ENCODE results near the gene CD9. TPM values are rescaled to one million over a fixed set of nuclear protein-coding genes. Genes with fewer than 3 reads are reported as not detected.

CD9 gene
- total RNA-seq, 1 experiment from 2014 or later: 41.8 TPM

DNA sequence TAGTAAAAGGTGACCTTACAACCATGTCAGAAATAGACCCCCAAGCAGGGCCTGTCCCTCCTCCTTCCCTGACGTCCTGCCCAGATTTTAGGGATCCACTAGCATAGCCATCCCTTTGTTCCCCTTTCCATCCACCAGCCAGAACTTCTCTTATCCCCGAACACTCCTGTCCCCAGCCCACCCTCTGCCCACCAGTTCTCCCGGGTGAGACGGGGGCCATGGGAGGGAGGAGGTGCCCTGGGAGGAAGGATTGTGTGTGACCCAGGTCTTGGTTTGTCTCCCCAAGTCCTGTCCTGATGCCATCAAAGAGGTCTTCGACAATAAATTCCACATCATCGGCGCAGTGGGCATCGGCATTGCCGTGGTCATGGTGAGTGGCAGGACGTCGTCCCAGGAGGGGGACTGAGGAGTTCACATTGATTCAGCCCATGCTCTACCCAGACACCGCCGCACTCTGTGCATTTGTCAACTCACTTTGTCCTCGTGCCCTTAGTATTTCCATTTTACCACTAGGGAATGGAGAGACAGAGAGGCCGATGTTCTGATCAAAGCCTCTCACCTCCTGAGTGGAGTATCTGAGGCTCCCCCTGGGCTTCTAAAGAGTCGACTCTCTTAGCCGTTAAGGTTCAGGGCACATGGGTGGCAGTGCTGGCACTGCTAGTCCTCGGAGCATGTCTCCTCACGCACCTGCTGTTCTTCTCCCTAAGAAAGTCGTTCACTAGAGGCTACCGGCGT lies 35.9 kb downstream of the CD9 start:
- DNase-seq (ENCODE audit: low read depth): no peak

GRCh38 chr12:6236641-6236940 lies 36.4 kb downstream of the CD9 start:
- no peak for DNase-seq (ENCODE audit: low read depth)

DNA sequence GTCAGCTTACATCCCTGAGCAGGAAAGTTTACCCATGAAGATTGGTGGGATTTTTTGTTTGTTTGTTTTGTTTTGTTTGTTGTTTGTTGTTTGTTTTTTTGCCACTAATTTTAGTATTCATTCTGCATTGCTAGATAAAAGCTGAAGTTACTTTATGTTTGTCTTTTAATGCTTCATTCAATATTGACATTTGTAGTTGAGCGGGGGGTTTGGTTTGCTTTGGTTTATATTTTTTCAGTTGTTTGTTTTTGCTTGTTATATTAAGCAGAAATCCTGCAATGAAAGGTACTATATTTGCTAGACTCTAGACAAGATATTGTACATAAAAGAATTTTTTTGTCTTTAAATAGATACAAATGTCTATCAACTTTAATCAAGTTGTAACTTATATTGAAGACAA lies 37.6 kb downstream of the CD9 start:
- no peak for DNase-seq (ENCODE audit: low read depth)

GRCh38 chr12:6238875-6239274 lies 38.7 kb downstream of the CD9 start:
- no peak for DNase-seq (ENCODE audit: low read depth)

GRCh38 chr12:6241495-6241894 lies 41.3 kb downstream of the CD9 start:
- no peak for DNase-seq (ENCODE audit: low read depth)

- DNase-seq (ENCODE audit: low read depth): no peak
Measured at GRCh38 chr12:6249580-6249979, 49.4 kb downstream of the CD9 start.

- DNase-seq (ENCODE audit: low read depth): no peak
Measured at GRCh38 chr12:6250343-6250742, 50.1 kb downstream of the CD9 start.

DNA sequence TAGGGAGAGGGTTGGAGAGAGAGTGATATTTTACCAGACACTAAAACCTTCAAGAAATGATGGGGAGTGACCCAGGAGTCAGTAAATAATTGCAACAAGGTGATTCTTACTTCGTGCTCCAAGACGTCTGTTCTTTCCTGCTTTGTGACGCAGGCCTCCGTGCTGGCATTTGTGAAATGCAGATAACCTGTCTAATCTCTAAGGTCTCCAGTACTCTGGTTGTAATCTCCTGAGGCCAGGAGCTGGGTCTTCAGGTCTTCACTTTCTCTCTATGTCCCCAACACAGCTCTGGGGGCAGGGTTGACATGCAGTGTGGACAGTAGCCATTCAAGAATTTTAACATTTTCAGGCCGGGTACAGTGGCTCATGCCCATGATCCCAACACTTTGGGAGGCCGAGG lies 53.1 kb downstream of the CD9 start:
- DNase-seq (ENCODE audit: low read depth): no peak

- DNase-seq (ENCODE audit: low read depth): no peak
Measured at GRCh38 chr12:6254491-6254890, 54.3 kb downstream of the CD9 start.

GRCh38 chr12:6257007-6257406 lies 56.8 kb downstream of the CD9 start:
- no peak for DNase-seq (ENCODE audit: low read depth)

DNA sequence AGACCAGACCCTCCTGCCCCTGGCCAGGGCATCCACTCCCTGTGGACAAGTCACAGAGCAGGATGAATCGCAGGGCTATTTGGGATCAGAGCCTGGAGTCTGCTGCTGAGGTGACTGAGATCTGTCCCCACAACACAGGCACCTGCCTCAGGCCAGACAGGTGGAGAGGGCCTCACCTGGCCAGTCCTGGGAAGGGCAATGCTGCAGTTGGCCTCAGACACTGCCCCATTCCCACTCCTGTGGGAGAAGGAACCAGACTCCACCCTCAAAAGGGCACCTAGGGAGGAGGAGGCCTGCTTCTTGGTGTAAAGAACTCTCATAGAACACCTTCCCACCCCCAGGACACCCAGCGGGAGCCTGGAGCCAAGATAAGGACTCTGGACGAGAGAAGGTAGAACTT lies 62.0 kb downstream of the CD9 start:
- no peak for DNase-seq (ENCODE audit: low read depth)

- no peak for DNase-seq (ENCODE audit: low read depth)
Measured at GRCh38 chr12:6262623-6263022, 62.4 kb downstream of the CD9 start.

DNA sequence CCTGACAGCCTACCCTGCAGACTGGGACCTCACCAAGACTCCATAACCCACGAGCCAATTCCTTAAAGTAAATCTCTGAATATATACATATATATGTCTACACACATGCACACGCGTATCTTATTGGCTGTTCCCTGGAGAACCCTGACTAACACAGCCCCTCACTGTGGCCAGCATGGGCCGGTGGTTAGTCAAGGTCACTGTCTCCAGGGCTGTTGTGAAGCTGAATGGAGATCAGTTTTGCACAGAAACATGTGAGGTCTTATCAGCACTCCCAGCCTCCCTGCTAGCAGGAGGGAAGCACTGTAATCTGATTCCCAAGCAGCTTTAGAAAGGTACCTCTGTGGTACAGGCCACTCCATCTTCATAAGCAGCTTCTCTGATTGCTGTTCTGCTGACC lies 63.7 kb downstream of the CD9 start:
- no peak for DNase-seq (ENCODE audit: low read depth)

GRCh38 chr12:6264402-6265037 lies 64.3 kb downstream of the CD9 start:
- no peak for DNase-seq (ENCODE audit: low read depth)

DNA sequence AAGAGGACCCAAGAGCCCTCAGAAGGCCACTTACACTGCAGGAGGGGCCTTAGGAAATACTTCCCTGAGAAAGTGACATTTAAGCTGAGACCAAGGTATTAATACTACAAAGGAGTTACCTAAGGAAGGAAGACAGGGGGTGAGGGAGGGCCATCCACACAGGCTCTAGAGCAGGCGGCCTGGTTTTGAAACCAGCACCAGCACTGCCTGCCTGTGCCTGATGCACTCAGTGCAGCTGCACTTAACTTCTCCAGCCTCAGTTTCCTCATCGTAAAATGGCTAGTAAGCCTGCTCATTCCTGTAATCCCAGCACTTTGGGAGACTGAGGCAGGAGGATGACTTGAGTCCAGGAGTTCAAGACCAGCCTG lies 64.8 kb downstream of the CD9 start:
- no peak for DNase-seq (ENCODE audit: low read depth)

GRCh38 chr12:6266541-6266966 lies 66.4 kb downstream of the CD9 start:
- no peak for DNase-seq (ENCODE audit: low read depth)

DNA sequence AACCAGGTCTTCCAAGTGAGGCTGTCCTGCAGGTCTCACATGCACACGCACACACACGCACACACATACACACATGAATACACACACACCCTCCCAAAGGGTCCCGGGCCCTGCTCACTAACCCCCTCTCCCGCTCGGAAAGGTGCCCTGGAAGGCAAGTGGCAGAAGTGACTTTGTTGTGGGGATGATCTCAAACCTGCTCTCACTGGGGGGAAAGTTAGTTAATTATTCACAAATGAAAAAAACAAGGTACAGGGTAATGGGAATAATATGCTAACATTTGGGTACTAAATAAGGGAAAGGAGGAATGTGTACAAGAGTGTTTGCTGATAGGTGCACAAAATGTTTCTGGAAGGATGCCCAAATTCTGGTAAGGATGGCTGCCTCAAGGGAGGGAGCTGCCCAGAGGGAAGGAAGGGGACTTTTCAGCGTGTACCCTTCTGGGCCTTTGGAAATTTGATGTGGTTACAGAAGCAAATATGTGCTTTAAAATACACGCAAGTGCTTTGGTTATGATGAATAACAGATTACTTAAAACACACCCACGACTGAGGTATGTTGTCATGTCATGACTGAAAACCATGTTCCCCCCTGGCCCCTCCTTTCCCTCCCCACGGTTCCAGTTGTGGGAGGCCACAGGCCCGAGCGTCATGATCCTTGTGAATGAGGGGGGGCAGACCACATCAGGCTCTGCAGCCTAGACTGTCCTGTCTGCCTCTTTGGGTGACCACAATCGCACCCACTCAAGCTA lies 66.9 kb downstream of the CD9 start:
- DNase-seq (ENCODE audit: low read depth): no peak

DNA sequence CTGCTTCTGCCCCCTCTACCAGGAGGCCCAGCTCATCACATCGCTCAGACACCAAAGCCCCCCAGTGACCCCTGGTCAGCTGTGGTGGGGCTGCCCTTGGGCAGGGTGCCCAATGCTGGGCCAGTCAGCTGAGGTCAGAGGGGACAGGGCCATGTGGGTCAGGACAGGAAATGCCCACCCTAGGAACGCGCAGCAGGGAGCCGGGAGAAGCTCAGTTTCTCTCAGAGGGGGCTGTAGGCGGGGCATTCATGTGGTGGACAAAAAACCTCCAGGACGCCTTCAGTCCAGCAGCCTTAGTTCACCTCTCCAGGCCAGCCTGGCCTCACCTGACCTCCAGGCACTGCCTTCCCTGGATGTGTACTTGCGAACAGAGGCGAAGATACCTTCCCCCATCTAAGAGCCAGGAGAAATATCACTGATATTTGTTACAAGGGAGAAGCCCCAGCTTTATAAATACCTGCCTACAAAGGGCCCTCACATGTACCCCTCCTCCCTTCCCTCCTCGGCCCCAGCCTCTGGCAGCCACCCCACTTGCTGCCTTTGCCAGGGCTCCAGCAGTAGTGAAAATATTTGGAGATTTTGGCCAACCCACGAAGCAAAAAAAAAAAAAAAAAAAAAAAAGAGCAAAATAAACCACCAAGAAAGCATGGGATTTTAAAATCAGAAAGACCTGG lies 68.4 kb downstream of the CD9 start:
- no peak for DNase-seq (ENCODE audit: low read depth)

DNA sequence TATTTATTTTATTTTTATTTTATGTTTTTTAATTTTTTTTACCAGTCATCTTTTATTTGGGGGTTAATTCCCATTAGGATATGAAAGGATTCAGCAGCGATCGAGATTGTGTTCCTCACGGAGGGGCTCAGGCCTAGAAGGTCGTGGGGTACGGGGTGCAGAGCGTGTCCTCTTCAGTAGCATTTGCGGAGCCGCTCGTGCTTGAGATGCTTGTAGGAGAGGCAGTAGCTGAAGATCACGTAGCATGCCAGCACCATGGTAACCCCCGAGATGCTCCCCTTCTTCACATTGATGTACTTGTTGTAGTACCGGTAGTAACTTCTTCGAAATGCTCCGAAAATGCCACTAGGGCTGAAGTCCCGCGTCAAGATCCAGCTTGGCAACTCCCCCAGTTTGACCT lies 69.8 kb downstream of the CD9 start:
- DNase-seq (ENCODE audit: low read depth): no peak

GRCh38 chr12:6271281-6271680 lies 71.1 kb downstream of the CD9 start:
- no peak for DNase-seq (ENCODE audit: low read depth)

GRCh38 chr12:6272300-6273204 lies 72.4 kb downstream of the CD9 start:
- DNase-seq (ENCODE audit: low read depth): peak; percentile 59
